Fibroblast of the aortic adventitia (primary cell): ENCODE measurements around the gene TMEM266. TPM values are rescaled to one million over a fixed set of nuclear protein-coding genes. Genes with fewer than 3 reads are reported as not detected.

Source experiments
- DNase-seq: peaks from one replicate; pipeline ENCODE4 v3.0.0-alpha.2; 2010; ENCODE audit warnings: low read depth
- H3K4me3 ChIP-seq: 2 replicates; pipeline ENCODE4 v1.5.1; 2011; ENCODE audit warnings: low read depth, mild to moderate bottlenecking, control low read depth, low read length, moderate library complexity
- total RNA-seq: library from RNA; depleted of rRNA; stranded (reverse); fragments of >200 nt; gene quantifications from 2 replicates; pipeline ENCODE4 v1.2.3, GENCODE V29; 2012; ENCODE audit warnings: low replicate concordance
- TF ChIP-seq, protein P1 (sequence below): IDR thresholded peaks from 2 replicates; pipeline ENCODE4 v1.5.1; 2011; ENCODE audit warnings: mild to moderate bottlenecking, low read length, control low read depth, inconsistent platforms; ENCODE audit not compliant: insufficient read depth

TMEM266 gene
- total RNA-seq, 1 donor: 0.09 TPM

DNA sequence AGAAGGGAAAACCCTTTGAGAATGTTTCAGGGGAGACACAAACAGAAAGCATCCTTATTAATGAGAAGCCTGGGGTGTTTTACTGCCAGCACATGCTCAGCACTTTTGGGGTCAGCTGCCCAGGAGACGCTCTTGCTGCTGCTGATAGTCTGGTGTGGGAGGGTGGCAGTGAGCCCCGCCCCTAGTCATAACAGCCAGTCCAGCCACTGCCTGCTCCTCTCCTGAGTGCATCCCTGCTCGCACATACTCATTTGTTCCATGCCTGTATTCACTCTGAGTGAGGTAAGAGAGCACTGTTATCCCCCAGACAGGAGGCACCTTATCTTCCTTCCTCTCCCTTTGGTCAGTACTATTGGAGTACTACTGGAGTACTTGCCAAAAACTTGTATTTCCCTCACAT lies 150.2 kb downstream of the TMEM266 start:
- no peak overlapping the region for H3K4me3 ChIP-seq
- no peak for DNase-seq
- TF ChIP-seq, protein P1, sequence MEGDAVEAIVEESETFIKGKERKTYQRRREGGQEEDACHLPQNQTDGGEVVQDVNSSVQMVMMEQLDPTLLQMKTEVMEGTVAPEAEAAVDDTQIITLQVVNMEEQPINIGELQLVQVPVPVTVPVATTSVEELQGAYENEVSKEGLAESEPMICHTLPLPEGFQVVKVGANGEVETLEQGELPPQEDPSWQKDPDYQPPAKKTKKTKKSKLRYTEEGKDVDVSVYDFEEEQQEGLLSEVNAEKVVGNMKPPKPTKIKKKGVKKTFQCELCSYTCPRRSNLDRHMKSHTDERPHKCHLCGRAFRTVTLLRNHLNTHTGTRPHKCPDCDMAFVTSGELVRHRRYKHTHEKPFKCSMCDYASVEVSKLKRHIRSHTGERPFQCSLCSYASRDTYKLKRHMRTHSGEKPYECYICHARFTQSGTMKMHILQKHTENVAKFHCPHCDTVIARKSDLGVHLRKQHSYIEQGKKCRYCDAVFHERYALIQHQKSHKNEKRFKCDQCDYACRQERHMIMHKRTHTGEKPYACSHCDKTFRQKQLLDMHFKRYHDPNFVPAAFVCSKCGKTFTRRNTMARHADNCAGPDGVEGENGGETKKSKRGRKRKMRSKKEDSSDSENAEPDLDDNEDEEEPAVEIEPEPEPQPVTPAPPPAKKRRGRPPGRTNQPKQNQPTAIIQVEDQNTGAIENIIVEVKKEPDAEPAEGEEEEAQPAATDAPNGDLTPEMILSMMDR: no peak

DNA sequence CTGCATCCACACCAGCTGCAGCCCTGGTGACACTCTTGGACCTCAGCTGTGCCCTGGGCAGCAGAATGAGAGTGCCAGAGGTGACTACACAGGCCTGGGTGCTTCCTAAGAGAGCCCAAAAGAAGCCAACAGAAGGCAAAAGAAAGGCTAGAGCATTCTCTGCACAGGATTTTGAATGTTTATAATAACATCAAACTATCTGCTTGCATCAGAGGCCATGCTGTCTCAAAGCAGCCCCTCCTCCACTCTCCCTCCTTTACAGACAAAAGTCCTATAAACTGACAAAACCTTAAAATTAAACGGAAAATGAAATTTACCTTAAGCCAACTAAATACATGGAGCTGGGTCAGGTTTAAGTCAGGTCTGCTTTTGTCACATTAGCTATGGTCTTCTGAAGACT lies 155.8 kb downstream of the TMEM266 start:
- H3K4me3 ChIP-seq: no peak overlapping the region
- no peak for DNase-seq
- TF ChIP-seq, protein P1: no peak

DNA sequence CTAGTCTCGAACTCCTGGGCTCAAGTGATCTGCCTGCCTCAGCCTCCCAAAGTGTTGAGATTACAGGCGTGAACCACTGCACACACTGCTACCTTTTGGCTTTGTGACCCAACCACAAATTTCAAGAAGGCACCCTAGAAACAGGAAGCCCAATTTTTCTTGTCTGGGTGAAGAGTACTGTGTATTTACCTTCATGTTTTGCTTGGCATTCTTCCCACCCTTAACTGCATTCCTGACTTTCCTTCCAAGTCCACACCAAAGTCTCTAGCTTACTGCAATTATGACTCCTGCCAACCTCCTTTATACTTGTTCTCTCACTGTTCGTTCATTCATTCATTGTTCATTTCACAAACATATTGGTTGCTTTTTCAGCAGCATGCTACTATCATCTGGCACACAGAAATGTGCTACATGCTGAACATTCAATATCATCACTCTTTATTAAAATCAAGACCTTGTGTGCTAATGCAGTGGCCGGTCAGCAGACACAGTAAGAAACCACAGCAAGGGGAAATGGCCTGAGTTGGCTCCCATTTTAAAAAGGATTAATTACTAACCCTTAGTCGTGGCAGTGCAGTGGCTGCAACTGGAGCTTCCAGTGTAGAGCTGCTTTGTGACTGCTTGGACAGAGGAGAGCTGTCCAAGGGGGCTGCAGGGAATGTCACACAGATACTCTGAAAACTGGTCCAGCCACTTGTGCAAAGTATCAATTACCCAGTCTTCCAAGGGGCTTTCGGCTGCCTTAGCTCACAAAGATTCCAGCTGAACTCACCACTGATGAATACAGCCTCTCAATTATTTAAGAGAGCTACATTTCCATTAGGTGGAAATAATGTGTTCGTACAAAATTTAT lies 157.5 kb downstream of the TMEM266 start:
- peak; percentile 61 for DNase-seq
- TF ChIP-seq, protein P1: no peak
- H3K4me3 ChIP-seq: no peak overlapping the region

DNA sequence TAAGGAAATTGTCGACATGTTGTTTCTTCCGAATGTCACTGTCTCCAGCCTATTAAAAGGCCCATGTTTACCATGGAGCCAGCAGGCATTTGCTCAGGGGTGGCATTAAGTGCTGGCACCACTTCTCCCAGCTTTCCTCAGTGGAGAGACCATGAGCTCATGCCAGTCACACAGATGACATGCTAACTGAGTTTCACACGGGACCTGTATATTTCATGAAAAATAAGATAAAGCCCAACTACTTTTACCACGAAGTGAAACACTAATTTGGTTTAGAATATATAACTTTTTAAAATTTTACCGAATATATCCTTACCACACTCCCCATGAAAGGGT lies 158.1 kb downstream of the TMEM266 start:
- no peak overlapping the region for H3K4me3 ChIP-seq
- DNase-seq: no peak
- TF ChIP-seq, protein P1: no peak

DNA sequence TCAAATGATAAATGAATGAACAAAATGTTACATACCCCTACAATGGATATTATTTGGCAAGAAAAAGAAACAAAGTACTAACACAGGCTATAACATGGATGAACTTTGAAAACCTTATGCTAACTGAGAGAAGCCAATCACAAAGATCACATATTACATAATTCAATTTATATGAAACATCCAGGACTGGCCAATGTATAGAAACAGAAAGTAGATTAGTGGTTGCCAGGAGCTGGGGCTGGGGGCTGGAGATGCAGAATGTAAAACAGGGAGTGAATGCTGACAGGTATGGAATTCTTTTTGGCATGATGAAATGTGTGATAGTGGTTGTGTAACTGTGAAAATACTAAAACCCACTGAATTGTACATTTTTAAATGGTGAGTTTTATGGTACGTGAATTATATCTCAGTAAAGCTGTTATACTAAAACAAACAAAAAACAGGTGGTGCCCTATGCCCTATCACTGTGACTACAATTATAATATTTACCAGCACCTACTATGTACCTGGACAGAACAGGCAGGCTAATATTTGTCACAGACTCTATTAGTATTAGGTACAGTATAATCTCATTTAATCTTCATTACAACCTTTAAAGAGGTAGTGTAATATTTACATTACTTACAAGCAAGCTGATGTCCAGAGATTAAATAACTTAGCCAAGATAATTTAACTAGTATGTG lies 161.4 kb downstream of the TMEM266 start:
- no peak for DNase-seq
- H3K4me3 ChIP-seq: no peak overlapping the region
- TF ChIP-seq, protein P1: no peak

DNA sequence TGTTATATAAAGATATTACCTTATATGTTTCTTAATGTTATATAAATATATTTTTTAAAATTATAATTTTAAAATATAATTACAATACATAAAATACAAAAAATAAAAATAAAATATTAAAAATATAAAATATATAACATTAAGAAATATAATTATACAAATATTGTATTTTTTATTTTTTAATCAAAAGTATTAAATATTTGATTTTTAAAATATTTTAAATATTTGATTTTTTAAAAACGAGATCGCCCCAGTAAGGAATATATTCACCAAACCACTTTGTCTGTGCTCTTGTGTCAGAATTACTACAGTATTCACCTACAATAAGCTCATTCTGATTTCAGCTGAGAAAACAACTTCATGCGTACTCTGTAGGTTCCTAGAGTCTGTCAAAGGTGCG lies 162.4 kb downstream of the TMEM266 start:
- no peak overlapping the region for H3K4me3 ChIP-seq
- TF ChIP-seq, protein P1: no peak
- DNase-seq: no peak
